Left lung (tissue), 10 donors: ENCODE data around the gene ZNF787. TPM values are rescaled to one million over a fixed set of nuclear protein-coding genes. Genes with fewer than 3 reads are reported as not detected.

ENCODE experiments used
- ATAC-seq: fragments of 200-7000 bp; cut with Tn5 transposase; one replicate; pipeline ENCODE4 v1.9.1; 2020; ENCODE audit warnings: moderate library complexity
- DNase-seq, 4 donors: peaks; one replicate each; pipeline ENCODE4 v3.0.0-alpha.2; 2013 to 2020
- H3K27ac ChIP-seq, 2 donors: fragments of 200-600 bp; sonication (generic) in 1 of 2; one replicate each; pipeline versions ENCODE4 v1.5.0 to v1.8.0; 2020 to 2021
- H3K27me3 ChIP-seq, 2 donors: fragments of 200-600 bp; sonication (generic) in 1 of 2; one replicate each; pipeline versions ENCODE4 v1.5.0 to v1.8.0; 2020 to 2021
- H3K36me3 ChIP-seq, 2 donors: fragments of 200-600 bp; sonication (generic) in 1 of 2; one replicate each; pipeline versions ENCODE4 v1.5.0 to v1.8.0; 2020 to 2021
- H3K4me1 ChIP-seq, 2 donors: fragments of 200-600 bp; one replicate each; pipeline ENCODE4 v1.8.0; 2021
- H3K4me3 ChIP-seq, 2 donors: fragments of 200-600 bp; sonication (generic) in 1 of 2; one replicate each; pipeline versions ENCODE4 v1.5.0 to v1.8.0; 2020 to 2021; ENCODE audit warnings: mild to moderate bottlenecking in 1 of 2
- H3K9me3 ChIP-seq, 2 donors: fragments of 200-600 bp; sonication (generic) in 1 of 2; one replicate each; pipeline versions ENCODE4 v1.5.0 to v1.8.0; 2020 to 2021
- intact Hi-C, 2 donors: fragments of 100-400 bp; cut with DNase I; formaldehyde crosslinking; loops; one replicate each; pipeline versions ENCODE4 v1.11.2 to v1.14.2; 2022
- polyA plus RNA-seq, 6 donors: library from polyadenylated mRNA; unstranded; fragments of 120-200 nt; gene quantifications; one replicate each; pipeline ENCODE4 v1.2.1, GENCODE V29; 2013; ENCODE audit not compliant: insufficient read length in 6 of 6
- total RNA-seq, 2 donors: library from RNA; stranded (reverse); fragmentation: NEBNext Ultra II Directional; extraction: Animal tissue kit (Norgen Biotek cat#: 25700); gene quantifications; one replicate each; pipeline ENCODE4 v1.2.1, GENCODE V29; 2021
- TF ChIP-seq, protein P1 (sequence below), 2 donors: fragments of 200-600 bp; sonication (generic) in 1 of 2; IDR thresholded peaks; one replicate each; pipeline versions ENCODE4 v1.5.0 to v1.8.0; 2021; ENCODE audit warnings: antibody characterized with exemption in 2 of 2
- donor health status: DM: no; HTN: yes; CAD: no.
- donor health status: DM: no; HTN: no; CAD: no.

The ZNF787 gene
- total and polyA plus RNA-seq, 8 donors: 11.0 to 44.6 (median 19.3) TPM

DNA sequence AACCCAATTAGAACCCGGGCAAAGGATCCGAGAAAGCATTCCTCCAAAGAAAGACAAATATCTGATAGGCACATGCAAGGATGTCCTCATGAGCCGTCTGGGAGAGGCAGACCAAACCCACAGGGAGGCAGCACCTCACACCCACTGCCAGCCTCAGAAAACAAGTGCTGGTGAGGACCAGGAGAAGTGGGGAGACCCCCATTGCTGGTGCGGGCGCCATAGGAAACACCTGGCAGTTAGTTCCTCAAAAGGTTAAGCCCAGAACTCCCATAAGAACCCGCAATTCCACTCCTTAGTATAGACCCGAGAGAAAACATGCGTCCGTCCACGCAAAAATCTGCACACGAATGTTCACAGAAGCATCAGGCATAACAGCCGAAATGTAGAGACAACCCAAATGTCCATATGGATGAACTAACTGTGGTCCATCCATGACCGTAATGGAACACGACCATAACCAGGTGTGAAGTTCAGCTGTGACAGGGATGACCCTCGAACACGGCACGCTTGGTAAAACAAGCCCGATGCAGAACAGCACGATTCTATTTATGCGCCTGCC is 7.9 kb downstream of the ZNF787 start:
- Histone ChIP-seq H3K9me3 (no peaks in the 10 kb centered on the region), H3K4me1 (peaks cover 57 to 98% of the 10 kb centered on the region in 2 donors), H3K36me3 (peaks cover 0 to 14% of the 10 kb centered on the region in 2 donors), H3K4me3 (no peak overlapping the region), H3K27ac (peak overlapping the region in 1 of 2 donors; percentile 41), H3K27me3 (no peaks in the 10 kb centered on the region)
- ATAC-seq: no peak
- no peak for DNase-seq
- intact Hi-C loops: no loop called here
- TF ChIP-seq, protein P1, sequence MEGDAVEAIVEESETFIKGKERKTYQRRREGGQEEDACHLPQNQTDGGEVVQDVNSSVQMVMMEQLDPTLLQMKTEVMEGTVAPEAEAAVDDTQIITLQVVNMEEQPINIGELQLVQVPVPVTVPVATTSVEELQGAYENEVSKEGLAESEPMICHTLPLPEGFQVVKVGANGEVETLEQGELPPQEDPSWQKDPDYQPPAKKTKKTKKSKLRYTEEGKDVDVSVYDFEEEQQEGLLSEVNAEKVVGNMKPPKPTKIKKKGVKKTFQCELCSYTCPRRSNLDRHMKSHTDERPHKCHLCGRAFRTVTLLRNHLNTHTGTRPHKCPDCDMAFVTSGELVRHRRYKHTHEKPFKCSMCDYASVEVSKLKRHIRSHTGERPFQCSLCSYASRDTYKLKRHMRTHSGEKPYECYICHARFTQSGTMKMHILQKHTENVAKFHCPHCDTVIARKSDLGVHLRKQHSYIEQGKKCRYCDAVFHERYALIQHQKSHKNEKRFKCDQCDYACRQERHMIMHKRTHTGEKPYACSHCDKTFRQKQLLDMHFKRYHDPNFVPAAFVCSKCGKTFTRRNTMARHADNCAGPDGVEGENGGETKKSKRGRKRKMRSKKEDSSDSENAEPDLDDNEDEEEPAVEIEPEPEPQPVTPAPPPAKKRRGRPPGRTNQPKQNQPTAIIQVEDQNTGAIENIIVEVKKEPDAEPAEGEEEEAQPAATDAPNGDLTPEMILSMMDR (IDR thresholded peaks at IDR 0.05): no peak

DNA sequence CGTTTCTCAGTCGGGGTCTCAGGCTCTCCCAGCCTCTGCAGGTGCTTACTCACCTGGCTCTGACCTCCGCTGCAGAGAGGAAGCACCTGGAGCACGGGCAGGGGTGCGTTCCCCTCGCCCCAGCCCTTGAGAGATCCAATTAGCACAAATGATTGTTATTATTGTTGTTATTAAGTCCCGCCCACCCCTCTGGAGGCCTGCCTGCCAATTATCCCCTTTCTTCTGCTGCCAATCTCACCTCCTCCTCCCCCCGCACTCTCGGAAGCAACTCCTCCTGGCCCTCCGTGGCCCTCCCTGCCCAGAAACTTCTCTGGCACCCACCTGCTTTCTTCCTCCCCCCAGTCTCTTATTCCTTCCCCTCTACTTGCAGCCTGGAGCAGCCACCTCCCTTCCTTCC is 8.8 kb downstream of the ZNF787 start:
- H3K4me1 ChIP-seq: peaks cover 57 to 96% of the 10 kb centered on the region in 2 donors
- intact Hi-C loops: no loop called here
- H3K36me3 ChIP-seq: peaks cover 0 to 5% of the 10 kb centered on the region in 2 donors
- H3K27ac ChIP-seq: peak overlapping the region; percentile 57 to 74
- H3K9me3 ChIP-seq: no peaks in the 10 kb centered on the region
- no peak for ATAC-seq
- H3K4me3 ChIP-seq: no peak overlapping the region
- DNase-seq: no peak
- TF ChIP-seq, protein P1 (IDR thresholded peaks at IDR 0.05): no peak
- H3K27me3 ChIP-seq: no peaks in the 10 kb centered on the region

DNA sequence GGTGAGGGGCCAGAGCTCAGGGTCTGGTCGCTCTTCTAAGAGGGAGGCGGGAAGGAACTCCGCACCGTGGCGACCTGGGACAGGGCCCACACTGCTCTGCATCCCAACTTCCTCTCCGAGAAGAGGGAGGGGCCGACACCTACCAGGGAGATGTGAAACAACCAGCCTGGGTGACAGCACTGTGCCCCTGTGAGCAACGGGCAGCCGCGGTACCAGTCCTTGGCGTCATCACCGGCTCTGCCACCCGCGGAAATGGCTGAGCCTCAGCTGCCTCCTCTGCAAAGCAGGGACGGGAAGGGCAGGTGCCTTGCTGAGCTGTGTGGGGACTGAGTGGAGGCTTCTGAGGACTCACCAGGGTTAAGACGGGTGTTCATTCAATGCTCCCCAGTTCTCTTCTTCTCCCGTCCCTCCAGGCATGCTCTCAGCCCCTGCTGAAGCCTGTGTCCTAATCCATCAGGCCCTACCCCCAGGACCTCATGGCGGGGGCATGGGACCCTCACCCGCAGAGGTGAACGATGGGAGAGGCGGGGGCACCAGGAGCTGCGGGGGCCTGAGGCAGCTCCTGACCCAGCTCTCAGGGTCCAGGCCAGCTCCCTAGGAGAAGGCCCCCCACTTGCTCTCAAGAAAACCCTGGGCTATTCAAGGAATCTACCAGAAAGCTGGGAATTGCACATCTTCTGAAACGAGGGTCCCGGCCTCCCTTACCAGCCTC is 9.3 kb downstream of the ZNF787 start:
- Histone ChIP-seq H3K4me3 (peak overlapping the region in 1 of 2 donors; percentile 11), H3K4me1 (peaks cover 57 to 96% of the 10 kb centered on the region in 2 donors), H3K9me3 (no peaks in the 10 kb centered on the region), H3K36me3 (peaks cover 0 to 7% of the 10 kb centered on the region in 2 donors), H3K27ac (peak overlapping the region; percentile 57 to 74), H3K27me3 (no peaks in the 10 kb centered on the region)
- intact Hi-C loops: no loop called here
- TF ChIP-seq, protein P1 (IDR thresholded peaks at IDR 0.05): no peak
- ATAC-seq (peak; percentile 64), DNase-seq (peak in 2 of 4 donors; percentile 78 to 91)

DNA sequence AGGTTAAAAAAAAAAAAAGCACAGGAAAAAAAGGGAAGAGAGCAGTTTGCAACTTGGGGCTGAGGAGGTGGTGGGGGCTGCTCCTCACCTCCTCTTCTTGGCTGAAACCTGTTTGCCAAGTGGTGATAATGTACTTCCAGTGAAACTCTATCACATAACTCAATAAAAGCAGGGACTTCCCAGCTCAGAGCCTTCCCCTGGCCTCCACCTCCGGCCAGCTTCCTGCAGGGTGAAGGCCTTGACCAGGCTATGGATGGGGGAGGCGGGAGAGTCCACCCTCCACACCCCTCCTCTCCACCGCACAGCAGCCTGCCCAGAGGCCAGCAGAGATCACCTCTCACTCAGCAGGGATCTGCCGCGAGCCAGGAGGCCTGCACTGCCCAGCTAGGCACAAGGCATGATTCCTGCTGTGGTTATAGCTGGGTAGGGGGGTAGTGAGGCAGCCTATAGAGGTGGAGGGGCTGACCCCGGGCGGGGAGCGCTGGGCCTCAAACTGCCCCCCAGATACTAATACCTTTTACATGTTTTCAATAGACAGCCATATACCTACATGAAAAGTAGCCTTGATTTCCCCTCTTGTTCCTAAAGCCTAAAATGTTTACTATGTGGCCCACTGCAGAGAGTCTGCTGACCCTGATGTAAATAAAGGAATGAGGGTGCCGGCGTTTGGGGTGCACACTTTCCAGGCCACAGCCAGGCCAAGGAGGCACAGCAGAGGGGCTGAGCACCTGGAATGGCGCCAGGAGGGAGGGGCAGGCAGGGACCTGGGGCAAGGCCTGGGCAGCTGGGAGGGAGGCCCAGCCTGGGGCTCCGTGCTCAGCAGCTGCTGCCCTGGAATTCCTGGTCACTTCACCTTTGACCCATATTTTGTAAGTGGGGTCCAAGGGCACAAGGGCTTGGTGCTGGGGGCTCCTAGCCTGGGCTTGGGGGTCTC is 10.3 kb downstream of the ZNF787 start:
- no peaks in the 10 kb centered on the region for H3K9me3 ChIP-seq
- peaks cover 0 to 15% of the 10 kb centered on the region in 2 donors for H3K36me3 ChIP-seq
- intact Hi-C loops: no loop called here
- DNase-seq (peak in 2 of 4 donors; percentile 56 to 75), ATAC-seq (peak; percentile 80)
- no peak overlapping the region for H3K4me3 ChIP-seq
- TF ChIP-seq, protein P1 (IDR thresholded peaks at IDR 0.05): no peak
- H3K27ac ChIP-seq: peak overlapping the region; percentile 57 to 74
- peaks cover 57 to 99% of the 10 kb centered on the region in 2 donors for H3K4me1 ChIP-seq
- H3K27me3 ChIP-seq: no peaks in the 10 kb centered on the region
